CD4-positive, alpha-beta T cell treated with Interleukin-15 for 4 hours (primary cell): ENCODE data around the gene VPS54.
"Not testable (repeated sequence)": the region's sequence is repeated elsewhere in the genome, so short reads cannot be mapped to it uniquely, and the experiment has no call there.

Experiments used
- DNase-seq: peaks from one replicate; pipeline ENCODE4 v3.0.0-alpha.2; 2020; ENCODE audit warnings: low spot score

VPS54 gene

GRCh38 chr2:64024259-64024949, 5.2 kb upstream of the VPS54 start:
- DNase-seq = no peak

GRCh38 chr2:64023485-64024258, 4.4 kb upstream of the VPS54 start:
- DNase-seq = no peak

GRCh38 chr2:64021578-64021977, 2.4 kb upstream of the VPS54 start:
- no peak for DNase-seq

- DNase-seq = no peak
Observed at GRCh38 chr2:64019975-64020528, 824 bp upstream of the VPS54 start.

GRCh38 chr2:64018701-64019082, 536 bp downstream of the VPS54 start:
- DNase-seq = no peak

- no peak for DNase-seq
Observed at GRCh38 chr2:64017811-64018700, 1.2 kb downstream of the VPS54 start.

- no peak for DNase-seq
Observed at GRCh38 chr2:64015898-64016297, 3.3 kb downstream of the VPS54 start.

- no peak for DNase-seq
Observed at GRCh38 chr2:64015391-64015790, 3.8 kb downstream of the VPS54 start.

- DNase-seq = no peak
Observed at GRCh38 chr2:64014628-64015027, 4.6 kb downstream of the VPS54 start.

- DNase-seq = no peak
Observed at GRCh38 chr2:64013053-64013452, 6.2 kb downstream of the VPS54 start.

- DNase-seq = no peak
Observed at GRCh38 chr2:64012115-64012514, 7.1 kb downstream of the VPS54 start.

GRCh38 chr2:64008434-64009009, 10.7 kb downstream of the VPS54 start:
- no peak for DNase-seq

- no peak for DNase-seq
Observed at GRCh38 chr2:64007924-64008323, 11.3 kb downstream of the VPS54 start.

- DNase-seq = no peak
Observed at GRCh38 chr2:64005707-64006356, 13.4 kb downstream of the VPS54 start.

- DNase-seq = no peak
Observed at GRCh38 chr2:64003239-64003638, 16.0 kb downstream of the VPS54 start.

GRCh38 chr2:64001382-64002101, 17.7 kb downstream of the VPS54 start:
- DNase-seq = no peak

GRCh38 chr2:64000630-64001381, 18.4 kb downstream of the VPS54 start:
- no peak for DNase-seq

- no peak for DNase-seq
Observed at GRCh38 chr2:63999049-63999448, 20.2 kb downstream of the VPS54 start.

GRCh38 chr2:63996582-63997198, 22.5 kb downstream of the VPS54 start:
- not testable (repeated sequence) for DNase-seq
